Transverse colon (tissue), 4 donors: Measurements from ENCODE around the gene PBOV1. TPM values are rescaled to one million over a fixed set of nuclear protein-coding genes. Genes with fewer than 3 reads are reported as not detected.

Experiments used
- DNase-seq: peaks from one replicate; pipeline ENCODE4 v3.0.0-alpha.2; 2019
- H3K27ac ChIP-seq, 4 donors: fragments of 200-600 bp; sonication (generic); 2 replicates each; pipeline ENCODE4 v1.5.1; 2016 to 2018; ENCODE audit warnings: inconsistent platforms in 4 of 4
- H3K27me3 ChIP-seq: fragments of 200-600 bp; sonication (generic); 2 replicates; pipeline ENCODE4 v1.5.1; 2017; ENCODE audit warnings: inconsistent platforms
- H3K36me3 ChIP-seq, 4 donors: fragments of 200-600 bp; sonication (generic); 2 replicates each; pipeline ENCODE4 v1.5.1; 2017 to 2019; ENCODE audit warnings: inconsistent platforms in 4 of 4
- H3K4me1 ChIP-seq, 4 donors: fragments of 200-600 bp; sonication (generic); 2 replicates each; pipeline ENCODE4 v1.5.1; 2017 to 2020; ENCODE audit warnings: inconsistent platforms in 4 of 4
- H3K4me3 ChIP-seq, 4 donors: fragments of 200-600 bp; sonication (generic); 1 replicate in 1 of 4; 2 replicates in 3 of 4; pipeline versions ENCODE4 v1.5.1 to v1.6.1; 2017 to 2019; ENCODE audit warnings: inconsistent platforms in 4 of 4
- H3K9me3 ChIP-seq, 2 donors: fragments of 200-600 bp; sonication (generic); 2 replicates each; pipeline ENCODE4 v1.5.1; 2017 to 2019; ENCODE audit warnings: inconsistent platforms in 2 of 2
- EP300 ChIP-seq: sonication (generic); formaldehyde crosslinking; IDR thresholded peaks from one replicate; pipeline ENCODE4 v1.6.1; 2017; ENCODE audit warnings: antibody characterized with exemption, low read depth
- POLR2A ChIP-seq: fragments of 450-650 bp; IDR thresholded peaks from one replicate; pipeline ENCODE4 v1.6.1; 2016; ENCODE audit warnings: antibody characterized with exemption, mild to moderate bottlenecking, moderate library complexity
- POLR2AphosphoS5 ChIP-seq, 3 donors: sonication (generic); formaldehyde crosslinking; IDR thresholded peaks; one replicate each; pipeline ENCODE4 v1.6.1; 2016; ENCODE audit warnings: antibody characterized with exemption in 3 of 3
- WGBS, 2 donors: methylation state at CpG; one replicate each; pipeline ENCODE4 v1.1.5; 2018; ENCODE audit warnings: low coverage in 1 of 2; 5-methylcytosine and 5-hydroxymethylcytosine counted together
- in situ Hi-C, 4 donors: fragments of 200-750 bp; cut with MboI; loops; one replicate each; pipeline versions ENCODE4 v1.15.0 to v1.15.1; 2017; ENCODE audit warnings: low sequenced_read_pairs in 3 of 4, low pct_ligation_motif_present in 1 of 4, low pct_unique_long_range_greater_than_20kb in 1 of 4
- intact Hi-C: fragments of 100-400 bp; cut with DNase I; formaldehyde crosslinking; loops from one replicate; pipeline ENCODE4 v1.15.1; 2023; ENCODE audit warnings: low total_unique reads
- total RNA-seq, 4 donors: library from RNA; depleted of rRNA; stranded (reverse); fragments of >200 nt; gene quantifications; one replicate each; pipeline ENCODE4 v1.1.0, GENCODE V29; 2016
- TF ChIP-seq, protein P1 (sequence below), 5 experiments: fragments of 200-600 bp in 3 of 5; fragments of 450-650 bp in 2 of 5; sonication (generic) in 3 of 5; IDR thresholded peaks; 1 replicate in 2 of 5; 2 replicates in 3 of 5; pipeline ENCODE4 v1.5.1; 2016 to 2017; ENCODE audit warnings: antibody characterized with exemption in 5 of 5, inconsistent platforms in 3 of 5, mild to moderate bottlenecking in 2 of 5, moderate library complexity in 1 of 5

PBOV1 gene
- total RNA-seq, 4 donors from 2014 or later, result not detected

DNA sequence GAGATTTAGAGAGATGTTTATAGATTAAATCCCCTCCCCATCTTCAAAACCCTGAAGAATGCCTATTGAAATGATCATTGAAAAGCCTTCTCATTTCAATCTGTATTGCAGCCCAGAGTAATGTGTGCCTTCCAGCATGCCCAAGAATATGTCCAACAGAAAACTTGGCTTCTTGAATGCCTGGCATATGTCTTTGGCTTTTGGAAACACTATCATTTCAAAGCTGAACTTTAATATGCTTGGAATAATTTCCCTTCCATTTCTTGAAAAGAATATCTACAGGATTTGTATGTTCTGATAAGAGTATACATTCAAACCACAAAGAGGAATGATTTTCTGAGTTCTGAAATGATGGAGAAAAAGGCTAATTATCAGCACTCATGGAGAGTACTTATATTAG is 11.9 kb upstream of the PBOV1 start:
- in situ Hi-C loops (no loop called here), intact Hi-C loops (no loop called here)
- H3K27ac ChIP-seq, result peak overlapping the region in 1 of 4 donors; percentile 74
- H3K27me3 ChIP-seq, result no peaks in the 10 kb centered on the region
- no peak for DNase-seq
- no peaks in the 10 kb centered on the region for H3K36me3 ChIP-seq
- TF ChIP-seq POLR2A (no peak), POLR2AphosphoS5 (IDR thresholded peaks at IDR 0.05) (no peak), EP300 (no peak)
- TF ChIP-seq, protein P1, sequence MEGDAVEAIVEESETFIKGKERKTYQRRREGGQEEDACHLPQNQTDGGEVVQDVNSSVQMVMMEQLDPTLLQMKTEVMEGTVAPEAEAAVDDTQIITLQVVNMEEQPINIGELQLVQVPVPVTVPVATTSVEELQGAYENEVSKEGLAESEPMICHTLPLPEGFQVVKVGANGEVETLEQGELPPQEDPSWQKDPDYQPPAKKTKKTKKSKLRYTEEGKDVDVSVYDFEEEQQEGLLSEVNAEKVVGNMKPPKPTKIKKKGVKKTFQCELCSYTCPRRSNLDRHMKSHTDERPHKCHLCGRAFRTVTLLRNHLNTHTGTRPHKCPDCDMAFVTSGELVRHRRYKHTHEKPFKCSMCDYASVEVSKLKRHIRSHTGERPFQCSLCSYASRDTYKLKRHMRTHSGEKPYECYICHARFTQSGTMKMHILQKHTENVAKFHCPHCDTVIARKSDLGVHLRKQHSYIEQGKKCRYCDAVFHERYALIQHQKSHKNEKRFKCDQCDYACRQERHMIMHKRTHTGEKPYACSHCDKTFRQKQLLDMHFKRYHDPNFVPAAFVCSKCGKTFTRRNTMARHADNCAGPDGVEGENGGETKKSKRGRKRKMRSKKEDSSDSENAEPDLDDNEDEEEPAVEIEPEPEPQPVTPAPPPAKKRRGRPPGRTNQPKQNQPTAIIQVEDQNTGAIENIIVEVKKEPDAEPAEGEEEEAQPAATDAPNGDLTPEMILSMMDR (IDR thresholded peaks at IDR 0.05), result no peak
- no peaks in the 10 kb centered on the region for H3K9me3 ChIP-seq
- H3K4me3 ChIP-seq, result no peak overlapping the region
- peaks cover 0 to 20% (median 17%) of the 10 kb centered on the region in 4 donors for H3K4me1 ChIP-seq

DNA sequence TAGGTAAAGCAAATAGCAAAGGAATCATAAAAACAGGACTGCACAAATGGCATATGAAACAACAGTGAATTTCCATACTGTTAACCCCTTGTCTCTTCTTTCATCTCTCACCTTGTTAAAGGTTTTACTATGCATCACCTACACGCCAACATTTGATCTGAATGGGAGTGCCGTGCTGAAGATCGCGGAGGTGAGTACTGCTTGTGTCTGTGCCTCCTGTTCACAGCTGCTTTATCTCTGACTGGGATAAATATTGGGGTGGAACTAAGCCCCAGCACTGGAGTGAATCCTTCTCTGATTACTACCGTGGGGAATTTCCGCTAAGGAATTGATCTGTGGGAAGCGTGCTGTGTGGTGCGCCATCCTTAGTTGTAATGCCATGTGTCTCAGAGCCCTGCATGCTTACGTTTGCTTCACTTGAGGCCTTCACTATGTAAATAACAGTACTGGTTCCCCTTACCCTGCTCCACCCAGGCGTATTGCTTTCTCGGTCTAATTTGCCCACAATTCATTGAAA is 11.4 kb upstream of the PBOV1 start:
- peaks cover 0 to 20% (median 17%) of the 10 kb centered on the region in 4 donors for H3K4me1 ChIP-seq
- 79 to 85% methylated on average over 5 to 11 of the region's 11 CpGs for WGBS, 2 donors
- DNase-seq, result no peak
- TF ChIP-seq EP300, result no peak
- TF ChIP-seq, protein P1 (IDR thresholded peaks at IDR 0.05), result no peak
- no peak for TF ChIP-seq POLR2AphosphoS5 (IDR thresholded peaks at IDR 0.05)
- no peak overlapping the region for H3K4me3 ChIP-seq
- intact Hi-C loops (no loop called here), in situ Hi-C loops (no loop called here)
- no peak overlapping the region for H3K27ac ChIP-seq
- no peaks in the 10 kb centered on the region for H3K36me3 ChIP-seq
- H3K27me3 ChIP-seq, result no peaks in the 10 kb centered on the region
- no peaks in the 10 kb centered on the region for H3K9me3 ChIP-seq

DNA sequence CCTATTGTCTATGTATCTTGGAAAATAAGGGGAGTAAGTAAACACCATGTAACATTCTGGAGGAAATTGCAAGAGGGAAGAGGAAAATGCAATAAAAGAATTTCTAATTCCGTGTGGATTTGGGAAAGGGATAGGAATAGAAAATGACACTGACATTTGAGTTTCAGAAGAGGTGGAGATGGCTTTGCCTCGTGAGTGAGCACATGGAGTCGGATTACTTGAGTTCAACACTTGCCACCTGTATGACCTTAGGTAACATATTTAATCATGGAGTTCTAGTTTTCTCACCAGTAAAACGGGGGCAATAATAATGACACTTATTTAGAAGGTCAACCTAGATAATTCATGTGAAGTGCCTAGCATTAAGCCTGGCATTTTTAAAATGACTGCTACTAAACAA is 10.8 kb upstream of the PBOV1 start:
- in situ Hi-C loops (no loop called here), intact Hi-C loops (no loop called here)
- H3K36me3 ChIP-seq, result no peaks in the 10 kb centered on the region
- no peaks in the 10 kb centered on the region for H3K9me3 ChIP-seq
- no peaks in the 10 kb centered on the region for H3K27me3 ChIP-seq
- peaks cover 0 to 20% (median 17%) of the 10 kb centered on the region in 4 donors for H3K4me1 ChIP-seq
- H3K4me3 ChIP-seq, result no peak overlapping the region
- TF ChIP-seq POLR2A (no peak), EP300 (no peak), POLR2AphosphoS5 (IDR thresholded peaks at IDR 0.05) (no peak)
- TF ChIP-seq, protein P1 (IDR thresholded peaks at IDR 0.05), result no peak
- WGBS, 2 donors, result 57 to 65% methylated on average over 4 of the region's 4 CpGs
- no peak for DNase-seq
- H3K27ac ChIP-seq, result no peak overlapping the region

DNA sequence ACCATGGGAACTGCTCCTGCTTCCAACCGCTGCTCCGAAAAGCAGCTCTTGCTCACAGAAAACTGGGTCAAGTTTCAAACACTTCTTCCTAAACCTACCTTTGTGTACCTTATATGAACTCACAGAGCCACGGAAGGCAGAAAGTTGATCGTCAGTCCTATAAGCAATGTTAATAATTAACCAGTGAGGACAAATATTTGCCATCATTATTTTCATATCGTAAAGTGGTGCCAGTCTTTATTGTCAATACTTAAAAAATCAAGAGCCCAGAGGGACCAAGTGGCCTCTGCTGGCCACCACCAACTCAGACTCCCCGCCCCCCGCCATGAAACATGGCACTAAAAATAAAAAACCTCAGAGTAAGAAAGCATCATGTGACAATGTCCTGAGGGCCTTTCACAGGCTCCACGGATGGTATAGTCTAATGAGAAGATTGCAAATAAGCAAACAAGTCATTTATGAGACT is 9.1 kb upstream of the PBOV1 start:
- Histone ChIP-seq H3K27ac (peak overlapping the region; percentile 42 to 69 (median 60)), H3K27me3 (no peaks in the 10 kb centered on the region), H3K36me3 (no peaks in the 10 kb centered on the region), H3K9me3 (no peaks in the 10 kb centered on the region), H3K4me3 (no peak overlapping the region), H3K4me1 (peaks cover 0 to 20% (median 17%) of the 10 kb centered on the region in 4 donors)
- WGBS, 2 donors, result 57 to 63% methylated on average over 6 to 8 of the region's 8 CpGs
- DNase-seq, result peak; percentile 28
- TF ChIP-seq EP300 (no peak), POLR2AphosphoS5 (IDR thresholded peaks at IDR 0.05) (no peak), POLR2A (no peak)
- TF ChIP-seq, protein P1 (IDR thresholded peaks at IDR 0.05), result no peak
- intact Hi-C loops (no loop called here), in situ Hi-C loops (no loop called here)
